ENCODE data around the gene GLYATL2. TPM values are rescaled to one million over a fixed set of nuclear protein-coding genes. Genes with fewer than 3 reads are reported as not detected.

The GLYATL2 gene
- total RNA-seq, 1 experiment from 2014 or later: not detected

- CTCF ChIA-PET: no interaction called here
- POLR2A ChIA-PET: no interaction called here
- TF ChIP-seq REST (IDR thresholded peaks at IDR 0.05; ENCODE audit: insufficient read depth in 1 of 2, low read depth in 2 of 2, low read length in 1 of 2) (no peak), TCF7L2 (IDR thresholded peaks at IDR 0.05; ENCODE audit: low read depth, low read length) (no peak), SIN3A (IDR thresholded peaks at IDR 0.05; ENCODE audit: borderline replicate concordance, insufficient read depth, low read depth, low read length) (no peak), CTCF (IDR thresholded peaks at IDR 0.05) (no peak), POLR2AphosphoS5 (IDR thresholded peaks at IDR 0.05; ENCODE audit: low read depth, low read length) (no peak)
- Histone ChIP-seq H3K4me1 (ENCODE audit: control insufficient read depth, insufficient read depth, low read length) (no peaks in the 10 kb centered on the region), H3K36me3 (ENCODE audit: control insufficient read depth, insufficient read depth, low read length) (no peaks in the 10 kb centered on the region), H3K27me3 (ENCODE audit: control insufficient read depth, insufficient read depth, low read length) (no peaks in the 10 kb centered on the region), H3K27ac (ENCODE audit: low read length) (no peak overlapping the region), H3K9me3 (ENCODE audit: control insufficient read depth, insufficient read depth, low read depth, low read length) (no peaks in the 10 kb centered on the region), H3K4me3 (ENCODE audit: low read depth in 2 of 2, low read length in 2 of 2) (no peak overlapping the region)
- DNase-seq (ENCODE audit: low read depth, low spot score): no peak
- BruUV-seq (replicated peaks): no TSS peak
- in situ Hi-C loops (cut with HindIII; ENCODE audit: low pct_unique_long_range_greater_than_20kb, low sequenced_read_pairs) (no loop called here), intact Hi-C loops (cut with micrococcal nuclease; ENCODE audit: unreplicated experiment) (no loop called here)
- ATAC-seq: no peak
These were observed 42.4 kb downstream of the GLYATL2 start for GRCh38 chr11:58801974-58802545.

GRCh38 chr11:58801302-58801701, 43.2 kb downstream of the GLYATL2 start:
- Histone ChIP-seq H3K36me3 (ENCODE audit: control insufficient read depth, insufficient read depth, low read length) (no peaks in the 10 kb centered on the region), H3K4me3 (ENCODE audit: low read depth in 2 of 2, low read length in 2 of 2) (no peak overlapping the region), H3K9me3 (ENCODE audit: control insufficient read depth, insufficient read depth, low read depth, low read length) (no peaks in the 10 kb centered on the region), H3K27ac (ENCODE audit: low read length) (no peak overlapping the region), H3K27me3 (ENCODE audit: control insufficient read depth, insufficient read depth, low read length) (no peaks in the 10 kb centered on the region), H3K4me1 (ENCODE audit: control insufficient read depth, insufficient read depth, low read length) (no peaks in the 10 kb centered on the region)
- DNase-seq (ENCODE audit: low read depth, low spot score) (no peak), ATAC-seq (no peak)
- BruUV-seq (replicated peaks): no TSS peak
- CTCF ChIA-PET: no interaction called here
- TF ChIP-seq CTCF (IDR thresholded peaks at IDR 0.05): no peak
- TF ChIP-seq TCF7L2 (IDR thresholded peaks at IDR 0.05; ENCODE audit: low read depth, low read length): no peak
- TF ChIP-seq POLR2AphosphoS5 (IDR thresholded peaks at IDR 0.05; ENCODE audit: low read depth, low read length): no peak
- no peak for TF ChIP-seq SIN3A (IDR thresholded peaks at IDR 0.05; ENCODE audit: borderline replicate concordance, insufficient read depth, low read depth, low read length)
- no peak for TF ChIP-seq REST (IDR thresholded peaks at IDR 0.05; ENCODE audit: insufficient read depth in 1 of 2, low read depth in 2 of 2, low read length in 1 of 2)
- intact Hi-C loops (cut with micrococcal nuclease; ENCODE audit: unreplicated experiment) (no loop called here), in situ Hi-C loops (cut with HindIII; ENCODE audit: low pct_unique_long_range_greater_than_20kb, low sequenced_read_pairs) (no loop called here)
- POLR2A ChIA-PET: interaction anchor here (0.6 kb wide), 1 partner anchor 15 kb away, joined by 7 read pairs; no protein-coding TSS in a partner anchor
